GM19351 (cell line): Measurements from ENCODE around the gene HDAC9.
"Not testable (repeated sequence)": the region's sequence is repeated elsewhere in the genome, so short reads cannot be mapped to it uniquely, and the experiment has no call there.

Experiments used
- ATAC-seq: cut with Tn5 transposase; IDR thresholded peaks from one replicate; pipeline ENCODE4 v1.9.1; 2021; ENCODE audit warnings: mild to moderate bottlenecking, moderate library complexity; ENCODE audit not compliant: unreplicated experiment

HDAC9 gene

GRCh38 chr7:18936265-18936664 is 440.7 kb downstream of the HDAC9 start:
- no peak for ATAC-seq

- ATAC-seq = no peak
These were observed 444.4 kb downstream of the HDAC9 start for GRCh38 chr7:18939771-18940592.

GRCh38 chr7:18940593-18941134 is 445.1 kb downstream of the HDAC9 start:
- ATAC-seq = no peak

GRCh38 chr7:18941207-18941606 is 445.7 kb downstream of the HDAC9 start:
- ATAC-seq = no peak

- ATAC-seq = no peak
These were observed 453.0 kb downstream of the HDAC9 start for GRCh38 chr7:18948521-18948920.

- ATAC-seq = no peak
These were observed 457.3 kb downstream of the HDAC9 start for GRCh38 chr7:18952846-18953245.

- no peak for ATAC-seq
These were observed 463.1 kb downstream of the HDAC9 start for GRCh38 chr7:18958627-18959026.

GRCh38 chr7:18960725-18961124 is 465.2 kb downstream of the HDAC9 start:
- no peak for ATAC-seq

- ATAC-seq = no peak
These were observed 466.5 kb downstream of the HDAC9 start for GRCh38 chr7:18962031-18962430.

GRCh38 chr7:18965657-18966056 is 470.1 kb downstream of the HDAC9 start:
- ATAC-seq = no peak

- ATAC-seq = not testable (repeated sequence)
These were observed 472.2 kb downstream of the HDAC9 start for GRCh38 chr7:18967755-18968154.

- ATAC-seq = no peak
These were observed 476.3 kb downstream of the HDAC9 start for GRCh38 chr7:18971839-18972238.

- no peak for ATAC-seq
These were observed 479.3 kb downstream of the HDAC9 start for GRCh38 chr7:18974803-18975202.

- no peak for ATAC-seq
These were observed 479.7 kb downstream of the HDAC9 start for GRCh38 chr7:18975276-18975675.

GRCh38 chr7:18975689-18976280 is 480.2 kb downstream of the HDAC9 start:
- no peak for ATAC-seq

GRCh38 chr7:18976715-18977471 is 481.3 kb downstream of the HDAC9 start:
- ATAC-seq = no peak

GRCh38 chr7:18978108-18978495 is 482.6 kb downstream of the HDAC9 start:
- no peak for ATAC-seq

- ATAC-seq = not testable (repeated sequence)
These were observed 495.2 kb downstream of the HDAC9 start for GRCh38 chr7:18990700-18991099.

- ATAC-seq = no peak
These were observed 498.6 kb downstream of the HDAC9 start for GRCh38 chr7:18993933-18994668.

- no peak for ATAC-seq
These were observed 499.7 kb downstream of the HDAC9 start for GRCh38 chr7:18995270-18995671.
